Measurements from ENCODE around the gene DOCK3.
"Not testable (repeated sequence)": the region's sequence is repeated elsewhere in the genome, so short reads cannot be mapped to it uniquely, and the experiment has no call there.

- TF ChIP-seq ZNF565 (CRISPR knock-in tag; conservative IDR thresholded peaks at IDR 0.05; ENCODE audit: low read depth); ARNTL (CRISPR knock-in tag; IDR thresholded peaks at IDR 0.05; ENCODE audit: borderline replicate concordance, low read depth); ESRRG (CRISPR knock-in tag; IDR thresholded peaks at IDR 0.05); ZC3H10 (CRISPR knock-in tag; IDR thresholded peaks at IDR 0.05); CREB5 (CRISPR knock-in tag; IDR thresholded peaks at IDR 0.05; ENCODE audit: low read depth); ZFP3 (CRISPR knock-in tag; IDR thresholded peaks at IDR 0.05); POU6F1 (CRISPR knock-in tag; IDR thresholded peaks at IDR 0.05; ENCODE audit: borderline replicate concordance, low read depth); TOX (CRISPR knock-in tag; IDR thresholded peaks at IDR 0.05; ENCODE audit: borderline replicate concordance); ZNF8 (CRISPR knock-in tag; IDR thresholded peaks at IDR 0.05); GLIS3 (CRISPR knock-in tag; IDR thresholded peaks at IDR 0.05); RARB (CRISPR knock-in tag; IDR thresholded peaks at IDR 0.05); ZNF70 (CRISPR knock-in tag; IDR thresholded peaks at IDR 0.05): not testable (repeated sequence)
- TF ChIP-seq, protein P1, sequence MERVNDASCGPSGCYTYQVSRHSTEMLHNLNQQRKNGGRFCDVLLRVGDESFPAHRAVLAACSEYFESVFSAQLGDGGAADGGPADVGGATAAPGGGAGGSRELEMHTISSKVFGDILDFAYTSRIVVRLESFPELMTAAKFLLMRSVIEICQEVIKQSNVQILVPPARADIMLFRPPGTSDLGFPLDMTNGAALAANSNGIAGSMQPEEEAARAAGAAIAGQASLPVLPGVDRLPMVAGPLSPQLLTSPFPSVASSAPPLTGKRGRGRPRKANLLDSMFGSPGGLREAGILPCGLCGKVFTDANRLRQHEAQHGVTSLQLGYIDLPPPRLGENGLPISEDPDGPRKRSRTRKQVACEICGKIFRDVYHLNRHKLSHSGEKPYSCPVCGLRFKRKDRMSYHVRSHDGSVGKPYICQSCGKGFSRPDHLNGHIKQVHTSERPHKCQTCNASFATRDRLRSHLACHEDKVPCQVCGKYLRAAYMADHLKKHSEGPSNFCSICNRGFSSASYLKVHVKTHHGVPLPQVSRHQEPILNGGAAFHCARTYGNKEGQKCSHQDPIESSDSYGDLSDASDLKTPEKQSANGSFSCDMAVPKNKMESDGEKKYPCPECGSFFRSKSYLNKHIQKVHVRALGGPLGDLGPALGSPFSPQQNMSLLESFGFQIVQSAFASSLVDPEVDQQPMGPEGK (CRISPR knock-in tag; IDR thresholded peaks at IDR 0.05; ENCODE audit: borderline replicate concordance), result not testable (repeated sequence)
- TF ChIP-seq, protein P2, sequence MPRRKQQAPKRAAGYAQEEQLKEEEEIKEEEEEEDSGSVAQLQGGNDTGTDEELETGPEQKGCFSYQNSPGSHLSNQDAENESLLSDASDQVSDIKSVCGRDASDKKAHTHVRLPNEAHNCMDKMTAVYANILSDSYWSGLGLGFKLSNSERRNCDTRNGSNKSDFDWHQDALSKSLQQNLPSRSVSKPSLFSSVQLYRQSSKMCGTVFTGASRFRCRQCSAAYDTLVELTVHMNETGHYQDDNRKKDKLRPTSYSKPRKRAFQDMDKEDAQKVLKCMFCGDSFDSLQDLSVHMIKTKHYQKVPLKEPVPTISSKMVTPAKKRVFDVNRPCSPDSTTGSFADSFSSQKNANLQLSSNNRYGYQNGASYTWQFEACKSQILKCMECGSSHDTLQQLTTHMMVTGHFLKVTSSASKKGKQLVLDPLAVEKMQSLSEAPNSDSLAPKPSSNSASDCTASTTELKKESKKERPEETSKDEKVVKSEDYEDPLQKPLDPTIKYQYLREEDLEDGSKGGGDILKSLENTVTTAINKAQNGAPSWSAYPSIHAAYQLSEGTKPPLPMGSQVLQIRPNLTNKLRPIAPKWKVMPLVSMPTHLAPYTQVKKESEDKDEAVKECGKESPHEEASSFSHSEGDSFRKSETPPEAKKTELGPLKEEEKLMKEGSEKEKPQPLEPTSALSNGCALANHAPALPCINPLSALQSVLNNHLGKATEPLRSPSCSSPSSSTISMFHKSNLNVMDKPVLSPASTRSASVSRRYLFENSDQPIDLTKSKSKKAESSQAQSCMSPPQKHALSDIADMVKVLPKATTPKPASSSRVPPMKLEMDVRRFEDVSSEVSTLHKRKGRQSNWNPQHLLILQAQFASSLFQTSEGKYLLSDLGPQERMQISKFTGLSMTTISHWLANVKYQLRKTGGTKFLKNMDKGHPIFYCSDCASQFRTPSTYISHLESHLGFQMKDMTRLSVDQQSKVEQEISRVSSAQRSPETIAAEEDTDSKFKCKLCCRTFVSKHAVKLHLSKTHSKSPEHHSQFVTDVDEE (CRISPR knock-in tag; IDR thresholded peaks at IDR 0.05), result not testable (repeated sequence)
These were observed 129.1 kb downstream of the DOCK3 start for GRCh38 chr3:50803805-50804204.
